IPS-NIHi11 (cell line): Measurements from ENCODE around the gene LMF2.
"Not testable (repeated sequence)": the region's sequence is repeated elsewhere in the genome, so short reads cannot be mapped to it uniquely, and the experiment has no call there.

Experiments used
- DNase-seq: peaks from one replicate; pipeline ENCODE4 v3.0.0; 2012; ENCODE audit warnings: mixed read lengths, low spot score

Gene LMF2

GRCh38 chr22:50523806-50524675, 16.5 kb upstream of the LMF2 start:
- no peak for DNase-seq

GRCh38 chr22:50523458-50523805, 15.9 kb upstream of the LMF2 start:
- DNase-seq: no peak

- no peak for DNase-seq
Measured at GRCh38 chr22:50522806-50523438, 15.4 kb upstream of the LMF2 start.

GRCh38 chr22:50522208-50522805, 14.8 kb upstream of the LMF2 start:
- no peak for DNase-seq

- DNase-seq: no peak
Measured at GRCh38 chr22:50521710-50522109, 14.2 kb upstream of the LMF2 start.

GRCh38 chr22:50520826-50521453, 13.4 kb upstream of the LMF2 start:
- no peak for DNase-seq

GRCh38 chr22:50520184-50520583, 12.7 kb upstream of the LMF2 start:
- not testable (repeated sequence) for DNase-seq

- DNase-seq: no peak
Measured at GRCh38 chr22:50519151-50519550, 11.6 kb upstream of the LMF2 start.

- DNase-seq: no peak
Measured at GRCh38 chr22:50518606-50519005, 11.1 kb upstream of the LMF2 start.

- DNase-seq: no peak
Measured at GRCh38 chr22:50517495-50518260, 10.2 kb upstream of the LMF2 start.

- DNase-seq: no peak
Measured at GRCh38 chr22:50516891-50517290, 9.4 kb upstream of the LMF2 start.

GRCh38 chr22:50516068-50516467, 8.6 kb upstream of the LMF2 start:
- DNase-seq: no peak

- DNase-seq: no peak
Measured at GRCh38 chr22:50513175-50513574, 5.7 kb upstream of the LMF2 start.

GRCh38 chr22:50508897-50509296, 1.4 kb upstream of the LMF2 start:
- DNase-seq: no peak

GRCh38 chr22:50507991-50508884, 736 bp upstream of the LMF2 start, which contains the start of gene NCAPH2:
NCAPH2 (plus strand) TSS chr22:50508224; CDS start chr22:50508338, 114 bp downstream.
- peak; percentile 100 for DNase-seq

GRCh38 chr22:50506611-50507420, 686 bp downstream of the LMF2 start:
- peak; percentile 43 for DNase-seq

- peak; percentile 28 for DNase-seq
Measured at GRCh38 chr22:50505776-50506610, 1.5 kb downstream of the LMF2 start.

- no peak for DNase-seq
Measured at GRCh38 chr22:50505276-50505775, 2.2 kb downstream of the LMF2 start.
